DND-41 (cell line): ENCODE measurements around the gene TNFSF15.

ENCODE experiments used
- ATAC-seq: fragments of 200-7000 bp; cut with Tn5 transposase; 3 replicates; pipeline ENCODE4 v1.9.1; 2021; ENCODE audit warnings: low read depth; ENCODE audit not compliant: insufficient read depth
- DNase-seq: peaks from one replicate; pipeline ENCODE4 v3.0.0-alpha.2; 2020
- H2AFZ ChIP-seq: 2 replicates; pipeline ENCODE4 v1.6.0; 2012; ENCODE audit warnings: low read depth, low read length
- H3K27ac ChIP-seq: 2 replicates; pipeline ENCODE4 v1.5.1; 2012; ENCODE audit warnings: low read length, inconsistent platforms
- H3K27me3 ChIP-seq: fragments of 200-600 bp; sonication (generic); 2 replicates; pipeline ENCODE4 v1.6.0; 2012; ENCODE audit warnings: low read length, mild to moderate bottlenecking, inconsistent platforms; ENCODE audit not compliant: insufficient read depth, poor library complexity
- H3K36me3 ChIP-seq: 2 replicates; pipeline ENCODE4 v1.5.1; 2012; ENCODE audit warnings: low read length, inconsistent platforms; ENCODE audit not compliant: insufficient read depth
- H3K4me1 ChIP-seq: 2 replicates; pipeline ENCODE4 v1.5.1; 2012; ENCODE audit warnings: mild to moderate bottlenecking, low read length; ENCODE audit not compliant: insufficient read depth
- H3K4me2 ChIP-seq: 2 replicates; pipeline ENCODE4 v1.6.0; 2012; ENCODE audit warnings: mild to moderate bottlenecking, moderate library complexity, low read length, inconsistent platforms; ENCODE audit not compliant: insufficient read depth
- H3K4me3 ChIP-seq, 2 experiments: fragments of 200-600 bp in 1 of 2; shearing (Covaris generic) in 1 of 2; 2 replicates each; pipeline ENCODE4 v1.5.1; 2012 to 2016; ENCODE audit warnings: inconsistent platforms in 2 of 2, low read length in 2 of 2, mild to moderate bottlenecking in 2 of 2, low read depth in 1 of 2, moderate library complexity in 1 of 2
- H3K79me2 ChIP-seq: 2 replicates; pipeline ENCODE4 v1.6.0; 2012; ENCODE audit warnings: low read length, inconsistent platforms; ENCODE audit not compliant: insufficient read depth
- H3K9ac ChIP-seq: 2 replicates; pipeline ENCODE4 v1.6.0; 2012; ENCODE audit warnings: low read depth, mild to moderate bottlenecking, inconsistent platforms, low read length, moderate library complexity
- H3K9me3 ChIP-seq: 2 replicates; pipeline ENCODE4 v1.5.1; 2012; ENCODE audit warnings: low read length, moderate library complexity, mild to moderate bottlenecking, inconsistent platforms; ENCODE audit not compliant: insufficient read depth, severe bottlenecking
- H4K20me1 ChIP-seq: 2 replicates; pipeline ENCODE4 v1.6.0; 2012; ENCODE audit warnings: low read length; ENCODE audit not compliant: insufficient read depth
- EZH2 ChIP-seq: IDR thresholded peaks from 3 replicates; pipeline ENCODE4 v1.6.1; 2012; ENCODE audit warnings: borderline replicate concordance, low read depth, mild to moderate bottlenecking, moderate library complexity, low read length, inconsistent platforms; ENCODE audit not compliant: severe bottlenecking
- TF ChIP-seq, protein P1 (sequence below): IDR thresholded peaks from 2 replicates; pipeline ENCODE4 v1.5.1; 2012; ENCODE audit warnings: borderline replicate concordance, low read length, moderate library complexity, mild to moderate bottlenecking; ENCODE audit not compliant: poor library complexity, severe bottlenecking; ENCODE audit errors: extremely low read depth

TNFSF15 gene

DNA sequence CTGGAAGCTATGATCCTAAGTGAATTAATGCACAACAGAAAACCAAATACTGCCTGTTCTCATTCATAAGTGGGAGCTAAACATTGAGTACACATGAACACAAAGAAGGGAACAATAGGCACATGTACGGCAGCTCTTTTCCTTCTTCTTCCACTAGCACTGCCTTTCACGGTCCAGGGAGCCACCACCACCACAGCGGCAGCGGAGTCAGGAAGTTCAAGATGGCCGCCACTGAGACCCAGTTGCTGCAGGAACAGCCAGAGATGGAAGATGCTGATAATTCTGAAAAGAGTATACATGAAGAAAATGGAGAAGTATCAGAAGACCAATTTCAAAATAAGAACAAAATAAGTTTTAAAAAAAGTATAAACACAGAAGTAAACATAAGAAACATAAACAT, 39.5 kb upstream of the TNFSF15 start:
- H3K9me3 ChIP-seq, result no peaks in the 10 kb centered on the region
- no peak for DNase-seq
- no peak overlapping the region for H2AFZ ChIP-seq
- no peak overlapping the region for H3K9ac ChIP-seq
- H3K36me3 ChIP-seq, result no peaks in the 10 kb centered on the region
- no peaks in the 10 kb centered on the region for H3K79me2 ChIP-seq
- H3K27ac ChIP-seq, result no peak overlapping the region
- no peak overlapping the region for H3K4me2 ChIP-seq
- ATAC-seq, result no peak
- H3K4me1 ChIP-seq, result no peaks in the 10 kb centered on the region
- H4K20me1 ChIP-seq, result no peaks in the 10 kb centered on the region
- no peaks in the 10 kb centered on the region for H3K27me3 ChIP-seq
- no peak overlapping the region for H3K4me3 ChIP-seq
- TF ChIP-seq, protein P1, sequence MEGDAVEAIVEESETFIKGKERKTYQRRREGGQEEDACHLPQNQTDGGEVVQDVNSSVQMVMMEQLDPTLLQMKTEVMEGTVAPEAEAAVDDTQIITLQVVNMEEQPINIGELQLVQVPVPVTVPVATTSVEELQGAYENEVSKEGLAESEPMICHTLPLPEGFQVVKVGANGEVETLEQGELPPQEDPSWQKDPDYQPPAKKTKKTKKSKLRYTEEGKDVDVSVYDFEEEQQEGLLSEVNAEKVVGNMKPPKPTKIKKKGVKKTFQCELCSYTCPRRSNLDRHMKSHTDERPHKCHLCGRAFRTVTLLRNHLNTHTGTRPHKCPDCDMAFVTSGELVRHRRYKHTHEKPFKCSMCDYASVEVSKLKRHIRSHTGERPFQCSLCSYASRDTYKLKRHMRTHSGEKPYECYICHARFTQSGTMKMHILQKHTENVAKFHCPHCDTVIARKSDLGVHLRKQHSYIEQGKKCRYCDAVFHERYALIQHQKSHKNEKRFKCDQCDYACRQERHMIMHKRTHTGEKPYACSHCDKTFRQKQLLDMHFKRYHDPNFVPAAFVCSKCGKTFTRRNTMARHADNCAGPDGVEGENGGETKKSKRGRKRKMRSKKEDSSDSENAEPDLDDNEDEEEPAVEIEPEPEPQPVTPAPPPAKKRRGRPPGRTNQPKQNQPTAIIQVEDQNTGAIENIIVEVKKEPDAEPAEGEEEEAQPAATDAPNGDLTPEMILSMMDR, result no peak

DNA sequence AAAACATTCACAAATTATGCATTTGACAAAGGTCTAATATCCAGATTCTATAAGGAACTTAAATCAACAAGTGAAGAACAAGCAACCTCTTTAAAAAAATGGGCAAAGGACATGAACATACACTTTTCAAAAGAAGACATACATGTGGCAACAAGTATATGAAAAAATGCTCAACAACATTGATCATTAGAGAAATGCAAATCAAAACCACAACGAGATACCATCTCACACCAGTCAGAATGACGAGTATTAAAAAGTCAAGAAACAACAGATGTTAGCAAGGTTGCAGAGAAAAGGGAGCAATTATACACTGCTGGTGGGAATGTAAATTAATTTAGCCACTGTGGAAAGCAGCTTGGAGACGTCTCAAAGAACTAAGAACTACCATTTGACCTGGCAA, 38.9 kb upstream of the TNFSF15 start:
- no peak overlapping the region for H2AFZ ChIP-seq
- no peak for TF ChIP-seq EZH2
- TF ChIP-seq, protein P1, result no peak
- no peaks in the 10 kb centered on the region for H3K27me3 ChIP-seq
- no peaks in the 10 kb centered on the region for H3K36me3 ChIP-seq
- no peak overlapping the region for H3K4me2 ChIP-seq
- H3K4me3 ChIP-seq, result no peak overlapping the region
- no peak overlapping the region for H3K27ac ChIP-seq
- H3K9me3 ChIP-seq, result no peaks in the 10 kb centered on the region
- no peak for ATAC-seq
- no peak overlapping the region for H3K9ac ChIP-seq
- no peaks in the 10 kb centered on the region for H3K4me1 ChIP-seq
- DNase-seq, result no peak
- H4K20me1 ChIP-seq, result no peaks in the 10 kb centered on the region
- no peaks in the 10 kb centered on the region for H3K79me2 ChIP-seq

DNA sequence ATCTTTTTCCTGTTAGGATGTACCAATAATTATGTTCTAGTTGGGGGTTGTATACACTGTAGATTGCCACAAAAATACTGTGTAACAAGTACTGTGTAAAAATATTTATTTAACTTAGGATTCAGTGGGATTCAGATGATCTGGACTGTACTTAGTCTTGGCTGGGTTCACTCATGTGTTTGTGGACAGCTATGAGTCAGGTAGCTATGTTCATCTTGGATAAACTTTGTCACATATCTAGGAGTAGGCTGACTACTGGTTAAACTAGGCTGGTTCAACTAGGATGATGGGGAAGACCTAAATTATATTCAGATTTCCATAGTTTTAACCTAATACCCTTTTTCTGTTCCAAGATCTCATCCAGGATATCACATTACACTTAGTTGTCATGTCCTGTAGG, 32.1 kb upstream of the TNFSF15 start:
- Histone ChIP-seq H3K79me2 (no peaks in the 10 kb centered on the region), H3K4me2 (no peak overlapping the region), H2AFZ (no peak overlapping the region), H3K36me3 (no peaks in the 10 kb centered on the region), H3K9me3 (peaks cover 3% of the 10 kb centered on the region), H3K4me1 (no peaks in the 10 kb centered on the region), H4K20me1 (no peaks in the 10 kb centered on the region), H3K9ac (no peak overlapping the region), H3K27me3 (no peaks in the 10 kb centered on the region), H3K27ac (no peak overlapping the region), H3K4me3 (no peak overlapping the region)
- no peak for TF ChIP-seq EZH2
- TF ChIP-seq, protein P1, result no peak
- ATAC-seq (no peak), DNase-seq (no peak)

DNA sequence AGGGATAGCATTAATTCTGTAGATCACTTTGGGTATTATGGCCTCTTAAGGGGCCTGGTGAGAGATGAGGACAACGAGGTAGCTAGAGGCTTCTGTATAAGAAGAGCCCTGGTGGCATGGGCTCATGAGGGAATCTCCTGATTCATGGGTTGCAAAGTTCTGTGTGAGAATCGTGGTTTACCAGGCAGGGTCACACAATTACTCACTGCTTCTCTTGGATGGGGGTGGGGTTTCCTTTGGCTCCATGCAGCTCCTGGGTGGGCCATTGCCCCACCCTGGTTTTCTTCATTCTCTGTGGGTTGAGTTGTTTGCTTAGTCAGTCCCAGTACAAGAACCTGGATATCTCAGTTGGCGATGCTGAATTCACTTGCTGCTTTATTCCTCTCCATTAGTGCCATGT, 30.9 kb upstream of the TNFSF15 start:
- TF ChIP-seq EZH2, result no peak
- TF ChIP-seq, protein P1, result no peak
- peaks cover 3% of the 10 kb centered on the region for H3K9me3 ChIP-seq
- DNase-seq, result peak; percentile 8
- no peak overlapping the region for H3K27ac ChIP-seq
- H3K4me2 ChIP-seq, result no peak overlapping the region
- no peak for ATAC-seq
- H3K9ac ChIP-seq, result no peak overlapping the region
- H3K4me3 ChIP-seq, result no peak overlapping the region
- no peaks in the 10 kb centered on the region for H3K79me2 ChIP-seq
- no peaks in the 10 kb centered on the region for H3K27me3 ChIP-seq
- H4K20me1 ChIP-seq, result no peaks in the 10 kb centered on the region
- H2AFZ ChIP-seq, result no peak overlapping the region
- H3K4me1 ChIP-seq, result no peaks in the 10 kb centered on the region
- H3K36me3 ChIP-seq, result no peaks in the 10 kb centered on the region
